Kidney (tissue), 14 donors: ENCODE results near the gene PIGU. TPM values are rescaled to one million over a fixed set of nuclear protein-coding genes. Genes with fewer than 3 reads are reported as not detected.

Experiments
- DNase-seq, 5 donors: peaks; one replicate each; pipeline ENCODE4 v3.0.0-alpha.2; 2013 to 2020
- FAIRE-seq: peaks from 2 replicates; lab custom pipeline; 2012; peaks lifted over from hg19 to GRCh38; lab: Jason Lieb, UNC
- H3K27ac ChIP-seq, 2 donors: one replicate each; pipeline ENCODE4 v1.7.0; 2013; ENCODE audit warnings: low read depth in 2 of 2, low read length in 2 of 2, inconsistent platforms in 1 of 2
- H3K27me3 ChIP-seq: one replicate; pipeline ENCODE4 v1.7.1; 2013; ENCODE audit warnings: low read length, inconsistent platforms; ENCODE audit not compliant: control insufficient read depth, insufficient read depth
- H3K36me3 ChIP-seq, 3 donors: one replicate each; pipeline versions ENCODE4 v1.7.0 to v1.7.1; 2013; ENCODE audit warnings: low read length in 3 of 3, control low read depth in 1 of 3, inconsistent platforms in 1 of 3; ENCODE audit not compliant: insufficient read depth in 3 of 3, control insufficient read depth in 2 of 3
- H3K4me1 ChIP-seq, 3 donors: one replicate each; pipeline versions ENCODE4 v1.7.0 to v1.7.1; 2013; ENCODE audit warnings: low read length in 3 of 3, inconsistent platforms in 1 of 3, low read depth in 1 of 3; ENCODE audit not compliant: control insufficient read depth in 2 of 3, insufficient read depth in 2 of 3
- H3K4me3 ChIP-seq, 3 donors: one replicate each; pipeline versions ENCODE4 v1.7.0 to v1.8.1; 2013; ENCODE audit warnings: low read length in 3 of 3, control low read depth in 1 of 3, inconsistent platforms in 1 of 3
- H3K9ac ChIP-seq, 3 donors: one replicate each; pipeline versions ENCODE4 v1.7.0 to v1.7.1; 2013; ENCODE audit warnings: low read length in 3 of 3, control low read depth in 1 of 3, inconsistent platforms in 1 of 3
- H3K9me3 ChIP-seq, 3 donors: one replicate each; pipeline versions ENCODE4 v1.7.0 to v1.7.1; 2013; ENCODE audit warnings: low read length in 3 of 3, control low read depth in 1 of 3, inconsistent platforms in 1 of 3; ENCODE audit not compliant: control insufficient read depth in 2 of 3, insufficient read depth in 1 of 3
- intact Hi-C: fragments of 100-400 bp; cut with DNase I; formaldehyde crosslinking; loops from one replicate; pipeline ENCODE4 v1.11.1; 2022
- polyA plus RNA-seq: library from polyadenylated mRNA; stranded (reverse); fragments of 350-450 nt; fragmentation: Illumina TruSeq; extraction: RNeasy Lipid Tissue Mini Kit (QIAGEN cat#74804); gene quantifications from one replicate; pipeline ENCODE4 v1.2.3, GENCODE V29; 2014; ENCODE audit warnings: low read depth, low replicate concordance; ENCODE audit not compliant: insufficient read depth
- total RNA-seq: library from RNA; stranded (reverse); fragmentation: NEBNext Ultra II Directional; extraction: Animal tissue kit (Norgen Biotek cat#: 25700); gene quantifications from one replicate; pipeline ENCODE4 v1.2.1, GENCODE V29; 2021
- TF ChIP-seq, protein P1 (sequence below): IDR thresholded peaks from 3 replicates; pipeline ENCODE4 v1.5.1; 2012; ENCODE audit warnings: mild to moderate bottlenecking, moderate library complexity, borderline replicate concordance; ENCODE audit not compliant: insufficient read depth; ENCODE audit errors: extremely low read depth
- donor health status: control.
- donor health status: control.
- donor health status: control.
- donor health status: control.
- donor health status: control.
- donor health status: DM: yes; HTN: yes; CAD: no.
- donor health status: Normal renal cell carcinoma (clear cell type).

Gene PIGU
- total and polyA plus RNA-seq, 2 donors from 2014 or later: 15.9 to 42.0 TPM

DNA sequence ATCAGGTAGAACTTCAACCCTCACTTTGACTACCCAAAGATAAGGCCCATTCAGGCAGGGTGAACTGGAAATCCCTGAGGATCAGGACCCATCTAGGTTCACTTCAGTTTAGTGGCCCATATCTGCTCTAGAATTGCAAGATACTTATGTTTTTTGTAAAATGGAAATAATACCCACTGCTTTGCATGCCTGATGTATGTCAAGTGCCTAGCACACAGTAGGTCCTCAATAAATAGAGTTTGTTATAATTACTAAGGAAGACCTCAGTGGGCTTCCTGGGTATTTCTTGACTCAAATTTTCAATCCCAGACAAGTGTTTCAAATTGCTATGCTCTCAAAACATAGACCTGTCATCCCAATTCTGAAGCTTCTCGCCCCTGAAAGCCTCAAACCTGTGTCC, 32.5 kb downstream of the PIGU start:
- TF ChIP-seq, protein P1, sequence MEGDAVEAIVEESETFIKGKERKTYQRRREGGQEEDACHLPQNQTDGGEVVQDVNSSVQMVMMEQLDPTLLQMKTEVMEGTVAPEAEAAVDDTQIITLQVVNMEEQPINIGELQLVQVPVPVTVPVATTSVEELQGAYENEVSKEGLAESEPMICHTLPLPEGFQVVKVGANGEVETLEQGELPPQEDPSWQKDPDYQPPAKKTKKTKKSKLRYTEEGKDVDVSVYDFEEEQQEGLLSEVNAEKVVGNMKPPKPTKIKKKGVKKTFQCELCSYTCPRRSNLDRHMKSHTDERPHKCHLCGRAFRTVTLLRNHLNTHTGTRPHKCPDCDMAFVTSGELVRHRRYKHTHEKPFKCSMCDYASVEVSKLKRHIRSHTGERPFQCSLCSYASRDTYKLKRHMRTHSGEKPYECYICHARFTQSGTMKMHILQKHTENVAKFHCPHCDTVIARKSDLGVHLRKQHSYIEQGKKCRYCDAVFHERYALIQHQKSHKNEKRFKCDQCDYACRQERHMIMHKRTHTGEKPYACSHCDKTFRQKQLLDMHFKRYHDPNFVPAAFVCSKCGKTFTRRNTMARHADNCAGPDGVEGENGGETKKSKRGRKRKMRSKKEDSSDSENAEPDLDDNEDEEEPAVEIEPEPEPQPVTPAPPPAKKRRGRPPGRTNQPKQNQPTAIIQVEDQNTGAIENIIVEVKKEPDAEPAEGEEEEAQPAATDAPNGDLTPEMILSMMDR: no peak
- FAIRE-seq: no peak
- Histone ChIP-seq H3K4me3 (no peak overlapping the region), H3K36me3 (no peaks in the 10 kb centered on the region), H3K27ac (no peak overlapping the region), H3K27me3 (no peaks in the 10 kb centered on the region), H3K9me3 (no peaks in the 10 kb centered on the region), H3K4me1 (peaks cover 0 to 3% (median 0%) of the 10 kb centered on the region in 3 donors), H3K9ac (no peak overlapping the region)
- DNase-seq: no peak
- intact Hi-C loops: no loop called here

DNA sequence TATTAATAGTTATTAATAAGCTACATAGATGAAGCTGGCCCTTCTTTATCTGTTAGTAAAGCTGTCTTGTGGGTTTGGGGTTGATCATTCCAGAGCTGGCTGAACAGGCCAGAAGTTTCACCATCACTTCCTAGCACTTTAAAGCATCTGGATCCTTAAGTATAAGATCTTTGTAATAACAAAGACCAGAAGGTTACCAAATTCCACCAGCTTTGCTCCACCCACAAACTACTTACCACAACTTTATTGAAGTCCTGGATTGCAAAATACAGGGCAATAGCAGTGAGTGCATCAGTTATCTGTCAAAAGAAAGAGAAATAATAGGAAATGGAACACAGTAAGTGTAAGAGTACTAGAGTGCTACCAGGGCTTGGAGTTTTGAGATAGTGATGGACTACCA, 33.0 kb downstream of the PIGU start:
- Histone ChIP-seq H3K36me3 (no peaks in the 10 kb centered on the region), H3K4me3 (no peak overlapping the region), H3K27me3 (no peaks in the 10 kb centered on the region), H3K4me1 (peaks cover 0 to 3% (median 0%) of the 10 kb centered on the region in 3 donors), H3K27ac (no peak overlapping the region), H3K9ac (no peak overlapping the region), H3K9me3 (no peaks in the 10 kb centered on the region)
- FAIRE-seq (no peak), DNase-seq (no peak)
- intact Hi-C loops: no loop called here
- TF ChIP-seq, protein P1: no peak

DNA sequence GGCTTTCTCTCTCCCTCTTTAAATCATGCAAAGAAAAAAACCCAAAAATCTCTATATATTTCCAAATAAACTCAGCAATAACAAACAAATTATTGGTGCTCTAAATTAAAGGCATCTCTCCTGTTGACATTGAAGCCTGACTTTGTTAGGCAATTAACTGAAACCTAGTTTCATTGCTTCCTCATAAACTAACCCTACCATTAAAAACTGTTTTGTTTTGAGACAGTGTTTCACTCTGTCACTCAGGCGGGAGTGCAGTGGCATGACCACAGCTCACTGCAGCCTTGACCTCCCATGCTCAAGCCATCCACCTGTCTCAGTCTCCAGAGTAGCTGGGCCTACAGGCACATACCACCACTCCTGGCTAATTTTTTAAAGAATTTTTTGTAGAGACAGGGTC, 34.9 kb downstream of the PIGU start:
- H3K9me3 ChIP-seq: no peaks in the 10 kb centered on the region
- H3K27ac ChIP-seq: no peak overlapping the region
- intact Hi-C loops: no loop called here
- TF ChIP-seq, protein P1: no peak
- DNase-seq (no peak), FAIRE-seq (no peak)
- no peak overlapping the region for H3K9ac ChIP-seq
- H3K4me1 ChIP-seq: peaks cover 0 to 3% (median 0%) of the 10 kb centered on the region in 3 donors
- peaks cover 0 to 2% (median 0%) of the 10 kb centered on the region in 3 donors for H3K36me3 ChIP-seq
- no peaks in the 10 kb centered on the region for H3K27me3 ChIP-seq
- no peak overlapping the region for H3K4me3 ChIP-seq

- H3K27ac ChIP-seq: no peak overlapping the region
Observed at GRCh38 chr20:34639755-34640222, 37.1 kb downstream of the PIGU start.

More at GRCh38 chr20:34639755-34640222, 37.1 kb downstream of the PIGU start:
- intact Hi-C loops: no loop called here
- peaks cover 0 to 3% (median 0%) of the 10 kb centered on the region in 3 donors for H3K4me1 ChIP-seq
- DNase-seq (peak in 3 of 5 donors; percentile 36 to 56 (median 53)), FAIRE-seq (no peak)
- no peaks in the 10 kb centered on the region for H3K9me3 ChIP-seq
- no peak overlapping the region for H3K4me3 ChIP-seq
- peaks cover 0 to 2% (median 0%) of the 10 kb centered on the region in 3 donors for H3K36me3 ChIP-seq
- TF ChIP-seq, protein P1: no peak
- no peaks in the 10 kb centered on the region for H3K27me3 ChIP-seq
- H3K9ac ChIP-seq: no peak overlapping the region
